Measurements from ENCODE around the gene MINDY3. TPM values are rescaled to one million over a fixed set of nuclear protein-coding genes. Genes with fewer than 3 reads are reported as not detected.

The MINDY3 gene
- total RNA-seq, 1 donor from 2014 or later, result 26.3 TPM

DNA sequence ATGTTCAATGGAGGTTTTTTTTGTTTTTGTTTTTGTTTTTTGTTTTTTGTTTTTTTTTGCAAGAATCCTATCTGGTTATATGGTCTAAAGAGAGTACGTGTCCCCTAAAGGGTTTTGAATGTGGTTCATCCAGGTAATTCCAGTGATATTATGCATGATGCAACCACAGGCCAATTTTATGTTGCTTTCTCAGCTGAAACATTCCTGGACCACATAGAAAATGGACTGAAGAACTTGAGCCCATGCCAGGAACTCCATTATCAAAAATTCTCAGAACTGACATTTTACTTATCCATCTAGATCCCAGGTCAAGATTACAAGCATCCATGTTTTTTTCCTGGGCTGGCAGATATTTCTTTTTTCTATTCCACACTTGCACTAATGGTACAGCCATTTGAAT lies 11.5 kb upstream of the MINDY3 start:
- H3K27me3 Mint-ChIP-seq, result peaks cover 58% of the 10 kb centered on the region
- no peaks in the 10 kb centered on the region for H3K9me3 Mint-ChIP-seq
- TF ChIP-seq, protein P1, sequence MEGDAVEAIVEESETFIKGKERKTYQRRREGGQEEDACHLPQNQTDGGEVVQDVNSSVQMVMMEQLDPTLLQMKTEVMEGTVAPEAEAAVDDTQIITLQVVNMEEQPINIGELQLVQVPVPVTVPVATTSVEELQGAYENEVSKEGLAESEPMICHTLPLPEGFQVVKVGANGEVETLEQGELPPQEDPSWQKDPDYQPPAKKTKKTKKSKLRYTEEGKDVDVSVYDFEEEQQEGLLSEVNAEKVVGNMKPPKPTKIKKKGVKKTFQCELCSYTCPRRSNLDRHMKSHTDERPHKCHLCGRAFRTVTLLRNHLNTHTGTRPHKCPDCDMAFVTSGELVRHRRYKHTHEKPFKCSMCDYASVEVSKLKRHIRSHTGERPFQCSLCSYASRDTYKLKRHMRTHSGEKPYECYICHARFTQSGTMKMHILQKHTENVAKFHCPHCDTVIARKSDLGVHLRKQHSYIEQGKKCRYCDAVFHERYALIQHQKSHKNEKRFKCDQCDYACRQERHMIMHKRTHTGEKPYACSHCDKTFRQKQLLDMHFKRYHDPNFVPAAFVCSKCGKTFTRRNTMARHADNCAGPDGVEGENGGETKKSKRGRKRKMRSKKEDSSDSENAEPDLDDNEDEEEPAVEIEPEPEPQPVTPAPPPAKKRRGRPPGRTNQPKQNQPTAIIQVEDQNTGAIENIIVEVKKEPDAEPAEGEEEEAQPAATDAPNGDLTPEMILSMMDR (conservative IDR thresholded peaks at IDR 0.05), result no peak
- no peak overlapping the region for H3K27ac Mint-ChIP-seq
- no peak for DNase-seq (ENCODE audit: extremely low spot score, unreplicated experiment)
- H3K4me1 Mint-ChIP-seq (ENCODE audit: unreplicated experiment), result no peaks in the 10 kb centered on the region
- H3K36me3 Mint-ChIP-seq, result no peaks in the 10 kb centered on the region
- H3K4me3 Mint-ChIP-seq, result no peak overlapping the region

- H3K27ac Mint-ChIP-seq, result no peak overlapping the region
- DNase-seq (ENCODE audit: extremely low spot score, unreplicated experiment), result no peak
- peaks cover 60% of the 10 kb centered on the region for H3K27me3 Mint-ChIP-seq
- no peaks in the 10 kb centered on the region for H3K4me1 Mint-ChIP-seq (ENCODE audit: unreplicated experiment)
- no peaks in the 10 kb centered on the region for H3K9me3 Mint-ChIP-seq
- H3K4me3 Mint-ChIP-seq, result no peak overlapping the region
- no peaks in the 10 kb centered on the region for H3K36me3 Mint-ChIP-seq
- TF ChIP-seq, protein P1 (conservative IDR thresholded peaks at IDR 0.05), result no peak
These were observed 9.6 kb upstream of the MINDY3 start for GRCh38 chr10:15869935-15870334.

- H3K36me3 Mint-ChIP-seq, result no peaks in the 10 kb centered on the region
- no peak overlapping the region for H3K27ac Mint-ChIP-seq
- no peak for DNase-seq (ENCODE audit: extremely low spot score, unreplicated experiment)
- no peak overlapping the region for H3K4me3 Mint-ChIP-seq
- TF ChIP-seq, protein P1 (conservative IDR thresholded peaks at IDR 0.05), result no peak
- H3K27me3 Mint-ChIP-seq, result peaks cover 70% of the 10 kb centered on the region
- H3K4me1 Mint-ChIP-seq (ENCODE audit: unreplicated experiment), result no peaks in the 10 kb centered on the region
- H3K9me3 Mint-ChIP-seq, result no peaks in the 10 kb centered on the region
These were observed 7.7 kb upstream of the MINDY3 start for GRCh38 chr10:15868006-15868405.

DNA sequence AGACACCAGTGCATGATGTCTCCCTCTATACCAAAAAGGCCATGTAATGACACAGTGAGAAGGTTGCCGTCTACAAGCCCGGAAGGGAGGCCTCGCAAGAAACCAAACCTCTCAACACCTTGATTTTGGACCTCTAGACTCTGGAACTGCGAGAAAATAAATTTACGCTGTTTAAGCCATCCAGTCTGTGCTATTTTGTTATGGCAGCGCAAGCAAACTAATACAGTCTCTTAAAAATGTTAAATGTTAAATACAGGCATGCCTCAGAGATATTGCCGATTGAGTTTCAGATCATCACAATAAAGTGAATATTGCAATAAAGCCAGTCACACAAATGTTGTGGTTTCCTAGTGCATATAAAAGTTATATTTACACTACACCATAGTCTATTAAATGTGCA lies 5.0 kb upstream of the MINDY3 start:
- H3K9me3 Mint-ChIP-seq, result peaks cover 4% of the 10 kb centered on the region
- no peaks in the 10 kb centered on the region for H3K4me1 Mint-ChIP-seq (ENCODE audit: unreplicated experiment)
- no peak overlapping the region for H3K27ac Mint-ChIP-seq
- H3K4me3 Mint-ChIP-seq, result no peak overlapping the region
- H3K27me3 Mint-ChIP-seq, result peaks cover 66% of the 10 kb centered on the region
- no peaks in the 10 kb centered on the region for H3K36me3 Mint-ChIP-seq
- TF ChIP-seq, protein P1 (conservative IDR thresholded peaks at IDR 0.05), result no peak
- DNase-seq (ENCODE audit: extremely low spot score, unreplicated experiment), result no peak

- no peak overlapping the region for H3K4me3 Mint-ChIP-seq
- H3K36me3 Mint-ChIP-seq, result no peaks in the 10 kb centered on the region
- peaks cover 4% of the 10 kb centered on the region for H3K9me3 Mint-ChIP-seq
- TF ChIP-seq, protein P1 (conservative IDR thresholded peaks at IDR 0.05), result no peak
- H3K4me1 Mint-ChIP-seq (ENCODE audit: unreplicated experiment), result no peaks in the 10 kb centered on the region
- H3K27me3 Mint-ChIP-seq, result peaks cover 61% of the 10 kb centered on the region
- no peak for DNase-seq (ENCODE audit: extremely low spot score, unreplicated experiment)
- H3K27ac Mint-ChIP-seq, result no peak overlapping the region
These were observed 4.1 kb upstream of the MINDY3 start for GRCh38 chr10:15864419-15864818.

DNA sequence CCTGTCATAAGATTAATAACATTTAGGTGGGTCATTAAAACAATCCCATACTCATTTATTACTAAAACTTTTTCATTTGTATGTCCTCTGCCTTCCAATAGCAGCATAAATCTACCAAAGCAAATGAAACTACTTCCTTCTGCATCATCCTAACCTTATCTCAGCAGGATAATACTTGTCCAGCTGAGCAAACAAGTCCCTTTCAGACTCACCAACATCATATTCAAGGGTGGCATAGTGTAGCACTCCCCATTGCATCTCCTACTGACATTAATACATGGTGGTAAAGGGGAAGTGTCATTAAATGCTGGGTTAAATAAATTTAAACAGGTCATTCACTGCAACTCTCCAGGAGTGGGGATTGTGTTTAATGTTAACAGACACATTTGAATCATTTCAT lies 3.4 kb upstream of the MINDY3 start:
- H3K4me3 Mint-ChIP-seq, result no peak overlapping the region
- peaks cover 4% of the 10 kb centered on the region for H3K4me1 Mint-ChIP-seq (ENCODE audit: unreplicated experiment)
- TF ChIP-seq, protein P1 (conservative IDR thresholded peaks at IDR 0.05), result no peak
- peaks cover 60% of the 10 kb centered on the region for H3K27me3 Mint-ChIP-seq
- no peak for DNase-seq (ENCODE audit: extremely low spot score, unreplicated experiment)
- H3K9me3 Mint-ChIP-seq, result peaks cover 4% of the 10 kb centered on the region
- no peaks in the 10 kb centered on the region for H3K36me3 Mint-ChIP-seq
- no peak overlapping the region for H3K27ac Mint-ChIP-seq
